Esophagus muscularis mucosa (tissue), 4 donors: ENCODE measurements around the gene SLC35G1. TPM values are rescaled to one million over a fixed set of nuclear protein-coding genes. Genes with fewer than 3 reads are reported as not detected.

Experiments
- DNase-seq: peaks from one replicate; pipeline ENCODE4 v3.0.0-alpha.2; 2017; ENCODE audit errors: extremely low spot score
- H3K27ac ChIP-seq, 4 donors: fragments of 200-600 bp; sonication (generic); replicated peaks in 1 of 4; 1 replicate in 3 of 4; 2 replicates in 1 of 4; pipeline ENCODE4 v1.5.1; 2016 to 2019; ENCODE audit warnings: mild to moderate bottlenecking in 1 of 4
- H3K27me3 ChIP-seq, 4 donors: fragments of 200-600 bp; sonication (generic); one replicate each; pipeline versions ENCODE4 v1.5.1 to v1.6.0; 2016 to 2019
- H3K36me3 ChIP-seq, 4 donors: fragments of 200-600 bp; sonication (generic); one replicate each; pipeline ENCODE4 v1.5.1; 2016 to 2019
- H3K4me1 ChIP-seq, 4 donors: fragments of 200-600 bp; sonication (generic); one replicate each; pipeline ENCODE4 v1.5.1; 2016 to 2019
- H3K4me3 ChIP-seq, 4 donors: fragments of 200-600 bp; sonication (generic); 1 replicate in 2 of 4; 2 replicates in 2 of 4; pipeline ENCODE4 v1.5.1; 2016 to 2019; ENCODE audit warnings: mild to moderate bottlenecking in 4 of 4, moderate library complexity in 1 of 4
- H3K9me3 ChIP-seq, 4 donors: fragments of 200-600 bp; sonication (generic); 1 replicate in 3 of 4; 2 replicates in 1 of 4; pipeline ENCODE4 v1.5.1; 2016 to 2019
- EP300 ChIP-seq: sonication (generic); formaldehyde crosslinking; IDR thresholded peaks from one replicate; pipeline ENCODE4 v1.6.1; 2017; ENCODE audit warnings: antibody characterized with exemption
- POLR2A ChIP-seq: fragments of 450-650 bp; IDR thresholded peaks from one replicate; pipeline ENCODE4 v1.6.1; 2017; ENCODE audit warnings: antibody characterized with exemption, moderate library complexity, mild to moderate bottlenecking, low read depth
- POLR2AphosphoS5 ChIP-seq, 2 donors: sonication (generic); formaldehyde crosslinking; IDR thresholded peaks; one replicate each; pipeline ENCODE4 v1.6.1; 2017; ENCODE audit warnings: antibody characterized with exemption in 2 of 2
- whole genome bisulfite sequencing: methylation state at CpG from one replicate; pipeline ENCODE4 v1.1.5; 2018; 5-methylcytosine and 5-hydroxymethylcytosine counted together
- intact Hi-C: fragments of 100-400 bp; cut with DNase I; formaldehyde crosslinking; loops from one replicate; pipeline ENCODE4 v1.15.1; 2023
- total RNA-seq, 4 donors: library from RNA; depleted of rRNA; stranded (reverse); fragments of >200 nt; gene quantifications; one replicate each; pipeline versions ENCODE4 v1.1.0 to v1.2.1, GENCODE V29; 2016
- TF ChIP-seq, protein P1 (sequence below), 3 experiments: fragments of 200-600 bp in 2 of 3; fragments of 450-650 bp in 1 of 3; sonication (generic) in 2 of 3; IDR thresholded peaks; one replicate each; pipeline ENCODE4 v1.5.1; 2017 to 2019; ENCODE audit warnings: antibody characterized with exemption in 3 of 3, mild to moderate bottlenecking in 2 of 3, moderate library complexity in 1 of 3

Gene SLC35G1
- total RNA-seq, 4 donors from 2014 or later = 4.0 to 5.0 (median 4.4) TPM

DNA sequence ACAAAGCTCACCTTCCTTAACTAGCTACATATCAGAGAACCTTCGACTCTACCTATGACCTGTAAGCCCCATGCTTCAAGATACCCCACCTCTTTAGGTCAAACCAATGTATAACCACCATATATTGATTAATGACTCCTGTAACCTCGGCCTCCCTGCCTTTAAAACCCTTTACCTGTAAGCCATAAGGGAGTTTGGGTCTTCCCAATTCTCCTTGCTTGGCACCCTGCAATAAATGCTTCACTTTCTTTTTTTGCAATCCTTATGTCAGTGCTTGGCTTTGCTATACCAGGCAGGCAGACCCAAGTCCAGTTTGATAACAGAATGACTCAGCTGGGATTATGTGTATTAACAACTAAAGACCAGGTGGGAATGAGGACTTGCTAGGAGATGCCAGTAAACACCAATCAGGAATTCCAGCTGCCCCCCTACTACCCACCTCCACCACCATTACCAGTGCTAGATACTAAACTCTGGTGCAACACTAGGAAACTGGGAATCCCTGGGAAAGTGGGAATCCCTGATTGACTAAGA lies 22.0 kb upstream of the SLC35G1 start:
- peak; percentile 42 for DNase-seq
- no peaks in the 10 kb centered on the region for H3K36me3 ChIP-seq
- no peak overlapping the region for H3K27ac ChIP-seq
- no peak overlapping the region for H3K4me3 ChIP-seq
- 87% methylated on average over 2 of the region's 2 CpGs for WGBS
- H3K4me1 ChIP-seq = peaks cover 0 to 5% (median 0%) of the 10 kb centered on the region in 4 donors
- intact Hi-C loops = no loop called here
- H3K9me3 ChIP-seq = no peaks in the 10 kb centered on the region
- TF ChIP-seq, protein P1, sequence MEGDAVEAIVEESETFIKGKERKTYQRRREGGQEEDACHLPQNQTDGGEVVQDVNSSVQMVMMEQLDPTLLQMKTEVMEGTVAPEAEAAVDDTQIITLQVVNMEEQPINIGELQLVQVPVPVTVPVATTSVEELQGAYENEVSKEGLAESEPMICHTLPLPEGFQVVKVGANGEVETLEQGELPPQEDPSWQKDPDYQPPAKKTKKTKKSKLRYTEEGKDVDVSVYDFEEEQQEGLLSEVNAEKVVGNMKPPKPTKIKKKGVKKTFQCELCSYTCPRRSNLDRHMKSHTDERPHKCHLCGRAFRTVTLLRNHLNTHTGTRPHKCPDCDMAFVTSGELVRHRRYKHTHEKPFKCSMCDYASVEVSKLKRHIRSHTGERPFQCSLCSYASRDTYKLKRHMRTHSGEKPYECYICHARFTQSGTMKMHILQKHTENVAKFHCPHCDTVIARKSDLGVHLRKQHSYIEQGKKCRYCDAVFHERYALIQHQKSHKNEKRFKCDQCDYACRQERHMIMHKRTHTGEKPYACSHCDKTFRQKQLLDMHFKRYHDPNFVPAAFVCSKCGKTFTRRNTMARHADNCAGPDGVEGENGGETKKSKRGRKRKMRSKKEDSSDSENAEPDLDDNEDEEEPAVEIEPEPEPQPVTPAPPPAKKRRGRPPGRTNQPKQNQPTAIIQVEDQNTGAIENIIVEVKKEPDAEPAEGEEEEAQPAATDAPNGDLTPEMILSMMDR (IDR thresholded peaks at IDR 0.05) = no peak
- no peak for TF ChIP-seq POLR2AphosphoS5 (IDR thresholded peaks at IDR 0.05)
- TF ChIP-seq POLR2A = no peak
- TF ChIP-seq EP300 = no peak
- no peaks in the 10 kb centered on the region for H3K27me3 ChIP-seq

DNA sequence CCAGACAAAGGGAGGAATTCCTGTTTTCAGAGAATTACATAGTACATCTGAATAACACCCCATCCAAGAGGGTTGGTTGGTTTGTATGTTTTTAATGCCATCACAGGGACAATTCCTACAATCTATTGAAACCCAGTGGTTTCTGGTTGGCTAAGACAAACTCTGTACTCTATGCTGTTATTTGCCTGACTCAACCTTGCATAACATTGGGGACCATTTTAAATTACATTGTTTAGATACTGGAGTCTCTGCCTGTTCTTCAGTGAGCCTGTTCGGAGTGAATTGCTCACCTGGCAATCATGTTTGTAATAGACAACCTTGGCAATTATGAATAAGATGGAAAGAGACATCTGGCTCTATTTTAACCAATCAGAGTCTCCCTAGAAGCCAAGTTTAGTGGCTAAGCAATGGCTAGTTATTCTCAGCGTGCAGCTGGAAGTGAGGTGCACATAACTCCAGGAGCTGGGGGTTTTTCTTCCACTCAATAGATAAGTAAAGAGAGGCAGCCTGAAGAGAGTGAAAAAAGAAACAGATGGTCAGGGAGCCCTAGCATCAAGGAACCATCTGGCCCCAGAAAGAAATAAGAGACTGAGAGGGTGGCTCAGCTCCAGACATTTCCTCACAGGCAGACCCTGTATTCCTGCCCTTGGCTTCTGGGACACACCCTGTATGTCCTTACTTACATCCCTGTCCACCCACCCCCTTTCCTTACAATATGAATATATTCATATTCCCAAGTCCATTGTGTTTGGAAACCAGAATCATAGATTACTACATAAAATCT lies 21.2 kb upstream of the SLC35G1 start:
- Histone ChIP-seq H3K4me3 (no peak overlapping the region), H3K4me1 (peaks cover 0 to 5% (median 0%) of the 10 kb centered on the region in 4 donors), H3K27me3 (no peaks in the 10 kb centered on the region), H3K36me3 (no peaks in the 10 kb centered on the region), H3K9me3 (no peaks in the 10 kb centered on the region), H3K27ac (no peak overlapping the region)
- WGBS = 90% methylated on average over 2 of the region's 2 CpGs
- DNase-seq = peak; percentile 45
- intact Hi-C loops = no loop called here
- TF ChIP-seq, protein P1 (IDR thresholded peaks at IDR 0.05) = no peak
- TF ChIP-seq POLR2A (no peak), EP300 (no peak), POLR2AphosphoS5 (IDR thresholded peaks at IDR 0.05) (no peak)

DNA sequence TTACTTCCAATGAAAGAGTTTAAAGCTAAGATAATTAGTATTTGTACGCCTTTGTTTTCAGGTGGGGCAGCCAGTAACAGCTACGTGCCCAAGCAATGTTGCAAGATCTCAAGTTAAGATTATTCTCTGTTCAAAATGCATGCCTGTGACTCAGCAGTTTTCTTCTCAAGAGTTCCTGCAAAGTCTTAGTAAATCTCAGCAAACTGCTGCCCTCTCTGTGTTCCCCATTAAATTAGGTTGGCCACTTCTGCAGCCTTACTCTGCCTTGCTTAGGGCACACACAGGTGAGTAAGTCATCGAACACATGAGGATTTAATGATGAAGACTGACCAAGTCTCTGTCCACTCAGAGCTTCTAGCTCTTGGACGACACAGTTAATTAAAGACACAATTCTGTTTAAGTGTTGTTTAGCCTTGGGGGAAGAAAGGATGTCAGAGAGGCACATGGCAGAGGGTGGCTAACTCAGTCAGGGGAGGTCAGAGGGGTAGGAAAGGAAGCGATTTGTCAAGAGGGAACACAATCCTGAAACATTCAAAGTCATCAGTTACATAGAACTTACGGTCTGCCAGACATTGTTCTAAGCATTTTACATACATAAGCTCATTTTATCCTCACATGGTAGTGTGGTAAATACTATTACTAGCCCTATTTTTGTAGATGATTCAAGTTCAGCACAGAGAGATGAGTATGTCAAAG lies 20.2 kb upstream of the SLC35G1 start:
- TF ChIP-seq, protein P1 (IDR thresholded peaks at IDR 0.05) = no peak
- TF ChIP-seq POLR2A (no peak), POLR2AphosphoS5 (IDR thresholded peaks at IDR 0.05) (no peak), EP300 (no peak)
- DNase-seq = peak; percentile 29
- WGBS = 65% methylated on average over 6 of the region's 6 CpGs

DNA sequence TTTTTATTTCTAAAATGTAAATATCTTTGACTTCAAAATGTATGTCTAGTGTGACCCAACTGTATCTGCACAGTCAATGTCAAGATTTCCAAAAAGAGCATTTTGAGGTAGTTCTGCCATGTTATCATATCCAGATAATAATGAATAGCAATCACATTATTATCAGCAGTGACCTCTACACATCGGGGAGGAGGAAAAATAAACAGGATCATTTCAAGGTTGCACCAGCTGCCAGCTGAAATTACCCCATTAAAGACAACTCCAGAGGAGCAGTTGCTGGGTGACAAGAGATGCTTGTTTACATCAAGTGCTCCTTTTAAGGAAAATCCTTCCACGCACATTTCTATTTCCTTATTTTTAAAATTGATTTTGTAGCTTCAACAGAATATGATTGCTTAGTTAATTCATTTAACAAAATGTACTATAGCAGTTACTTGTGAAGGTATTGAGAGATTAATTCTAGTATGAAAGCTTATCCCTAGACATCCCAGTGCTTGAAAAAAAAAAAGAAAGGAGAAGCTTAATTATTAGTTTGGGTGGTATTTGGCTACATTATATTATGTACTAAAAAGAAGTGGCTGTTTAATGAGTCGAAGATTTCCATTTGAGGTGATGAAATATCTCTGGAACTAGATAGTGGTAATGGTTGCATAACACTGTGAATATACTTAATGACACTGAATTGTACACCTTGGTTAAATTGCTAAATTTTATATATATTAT lies 19.3 kb upstream of the SLC35G1 start:
- Histone ChIP-seq H3K27ac (no peak overlapping the region), H3K27me3 (no peaks in the 10 kb centered on the region), H3K36me3 (no peaks in the 10 kb centered on the region), H3K9me3 (no peaks in the 10 kb centered on the region), H3K4me1 (peaks cover 0 to 5% (median 0%) of the 10 kb centered on the region in 4 donors), H3K4me3 (no peak overlapping the region)
- intact Hi-C loops = no loop called here
- WGBS = 59% methylated on average over 3 of the region's 3 CpGs
- DNase-seq = no peak
- TF ChIP-seq, protein P1 (IDR thresholded peaks at IDR 0.05) = no peak
- TF ChIP-seq POLR2A = no peak
- no peak for TF ChIP-seq EP300
- no peak for TF ChIP-seq POLR2AphosphoS5 (IDR thresholded peaks at IDR 0.05)

More for the DNA sequence above, 20.2 kb upstream of the SLC35G1 start:
- H3K27me3 ChIP-seq = no peaks in the 10 kb centered on the region
- H3K4me3 ChIP-seq = no peak overlapping the region
- H3K9me3 ChIP-seq = no peaks in the 10 kb centered on the region
- H3K27ac ChIP-seq = no peak overlapping the region
- H3K36me3 ChIP-seq = no peaks in the 10 kb centered on the region
- H3K4me1 ChIP-seq = peaks cover 0 to 5% (median 0%) of the 10 kb centered on the region in 4 donors
- intact Hi-C loops = no loop called here
